MM.1S (cell line): ENCODE data around the gene AP1AR.

Experiments used
- DNase-seq: peaks from one replicate; pipeline ENCODE4 v3.0.0-alpha.2; 2015
- H2AFZ ChIP-seq: fragments of 300-600 bp; sonication (generic); 2 replicates; pipeline ENCODE4 v1.6.0; 2016; ENCODE audit warnings: antibody characterized with exemption, low read length
- H3F3A ChIP-seq: fragments of 300-600 bp; sonication (generic); 2 replicates; pipeline ENCODE4 v1.6.1; 2016; ENCODE audit warnings: mild to moderate bottlenecking, antibody characterized with exemption, low read length, moderate library complexity, mixed read lengths; ENCODE audit not compliant: insufficient read depth
- H3K27ac ChIP-seq: fragments of 300-600 bp; sonication (generic); 2 replicates; pipeline ENCODE4 v1.5.1; 2016; ENCODE audit warnings: mild to moderate bottlenecking, low read length
- H3K27me3 ChIP-seq: fragments of 300-600 bp; sonication (generic); replicated peaks from 2 replicates; pipeline ENCODE4 v1.6.0; 2016; ENCODE audit warnings: low read length; ENCODE audit not compliant: insufficient read depth
- H3K36me3 ChIP-seq: fragments of 300-600 bp; sonication (generic); replicated peaks from 2 replicates; pipeline ENCODE4 v1.6.1; 2016; ENCODE audit warnings: mild to moderate bottlenecking, low read length, mixed read lengths; ENCODE audit not compliant: insufficient read depth
- H3K4me1 ChIP-seq: fragments of 300-600 bp; sonication (generic); 2 replicates; pipeline ENCODE4 v1.6.1; 2016; ENCODE audit warnings: low read length, mixed read lengths
- H3K4me2 ChIP-seq: fragments of 300-600 bp; sonication (generic); 2 replicates; pipeline ENCODE4 v1.6.0; 2016; ENCODE audit warnings: low read depth, low read length
- H3K4me3 ChIP-seq: fragments of 300-600 bp; sonication (generic); 2 replicates; pipeline ENCODE4 v1.5.1; 2016; ENCODE audit warnings: low read length, mixed read lengths
- H3K79me2 ChIP-seq: fragments of 300-600 bp; sonication (generic); 2 replicates; pipeline ENCODE4 v1.6.1; 2016; ENCODE audit warnings: mixed run types, low read length, mixed read lengths
- H3K9ac ChIP-seq: fragments of 300-600 bp; sonication (generic); 2 replicates; pipeline ENCODE4 v1.6.1; 2016; ENCODE audit warnings: low read length, mixed read lengths
- H3K9me2 ChIP-seq: fragments of 300-600 bp; sonication (generic); replicated peaks from 2 replicates; pipeline ENCODE4 v1.6.1; 2016; ENCODE audit warnings: mild to moderate bottlenecking, low read length, mixed read lengths; ENCODE audit not compliant: insufficient read depth
- H3K9me3 ChIP-seq: fragments of 300-600 bp; sonication (generic); replicated peaks from 2 replicates; pipeline ENCODE4 v1.6.1; 2016; ENCODE audit warnings: mild to moderate bottlenecking, low read length, mixed read lengths; ENCODE audit not compliant: insufficient read depth
- H4K20me1 ChIP-seq: fragments of 300-600 bp; sonication (generic); 2 replicates; pipeline ENCODE4 v1.6.1; 2016; ENCODE audit warnings: mild to moderate bottlenecking, low read length, moderate library complexity, mixed read lengths; ENCODE audit not compliant: insufficient read depth
- EZH2 ChIP-seq: fragments of 300-600 bp; sonication (generic); optimal IDR thresholded peaks from 2 replicates; pipeline ENCODE3; 2017; ENCODE audit warnings: low read depth, mild to moderate bottlenecking, antibody characterized with exemption, low read length, mixed read lengths
- EZH2phosphoT487 ChIP-seq: fragments of 300-600 bp; sonication (generic); IDR thresholded peaks from 2 replicates; pipeline ENCODE4 v1.6.1; 2018; ENCODE audit warnings: antibody characterized with exemption, low read length
- TF ChIP-seq, protein P1 (sequence below): fragments of 300-600 bp; sonication (generic); IDR thresholded peaks from 2 replicates; pipeline ENCODE4 v1.5.1; 2016; ENCODE audit warnings: antibody characterized with exemption, low read length, mixed read lengths

Gene AP1AR, protein sequence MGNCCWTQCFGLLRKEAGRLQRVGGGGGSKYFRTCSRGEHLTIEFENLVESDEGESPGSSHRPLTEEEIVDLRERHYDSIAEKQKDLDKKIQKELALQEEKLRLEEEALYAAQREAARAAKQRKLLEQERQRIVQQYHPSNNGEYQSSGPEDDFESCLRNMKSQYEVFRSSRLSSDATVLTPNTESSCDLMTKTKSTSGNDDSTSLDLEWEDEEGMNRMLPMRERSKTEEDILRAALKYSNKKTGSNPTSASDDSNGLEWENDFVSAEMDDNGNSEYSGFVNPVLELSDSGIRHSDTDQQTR

DNA sequence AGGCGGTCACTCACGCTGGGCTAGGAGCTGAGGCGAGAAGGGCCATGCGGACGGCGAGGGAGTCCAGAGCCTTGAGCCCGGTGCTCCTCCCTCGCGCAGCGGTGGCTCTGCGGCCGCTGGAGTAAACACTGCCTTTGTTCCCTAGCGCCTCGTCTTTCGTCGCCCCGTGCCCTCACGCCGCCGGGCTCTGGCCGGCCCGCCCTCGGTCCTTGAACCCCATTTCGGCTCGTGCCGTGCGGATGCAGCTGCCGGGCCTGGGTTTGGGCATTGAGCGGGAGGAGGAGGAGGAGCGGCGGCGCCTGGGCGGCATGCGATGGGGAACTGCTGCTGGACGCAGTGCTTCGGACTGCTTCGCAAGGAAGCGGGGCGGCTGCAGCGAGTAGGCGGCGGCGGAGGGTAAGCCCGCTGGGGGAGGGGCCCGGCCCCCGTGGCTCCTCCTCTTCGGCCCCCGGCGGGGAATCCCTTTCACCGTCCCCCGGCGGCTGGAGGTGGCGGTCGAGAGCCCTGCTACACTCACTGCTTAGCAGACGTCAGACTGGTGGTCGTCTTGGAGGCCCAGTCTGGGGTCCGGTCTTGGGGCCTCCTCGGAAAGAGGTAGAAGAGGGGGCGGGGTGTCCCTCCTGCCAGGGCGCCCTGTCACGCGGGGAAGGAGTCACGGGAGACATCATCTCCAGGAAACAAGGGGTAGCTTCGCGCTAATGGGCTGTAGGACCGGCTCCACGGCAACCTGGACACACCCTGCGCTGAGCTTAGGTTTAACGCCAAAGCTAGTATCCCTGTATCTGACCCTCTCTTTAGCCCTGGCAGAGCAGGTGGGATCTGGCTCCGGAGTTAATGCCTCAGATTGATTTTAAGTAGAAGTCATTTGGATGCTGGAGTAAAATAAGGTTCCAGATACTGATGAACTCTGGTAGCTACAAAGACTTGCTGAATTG is at the start of gene AP1AR:
AP1AR (plus strand) TSS at position 9 of the 935 bp plus-strand sequence; CDS start at position 314, 305 bp downstream.
- Histone ChIP-seq H4K20me1 (no peaks in the 10 kb centered on the region), H3K27ac (peak within 1 kb of the TSS; percentile 99), H3K4me2 (peak within 1 kb of the TSS; percentile 98), H3K9me3 (no peaks in the 10 kb centered on the region), H3K27me3 (no peaks in the 10 kb centered on the region), H3K4me3 (peak within 1 kb of the TSS; percentile 88), H3K36me3 (no peaks in the 10 kb centered on the region), H3F3A (peaks cover 9% of the 10 kb centered on the region), H3K79me2 (peaks cover 13% of the 10 kb centered on the region), H3K9ac (peak within 1 kb of the TSS; percentile 85), H2AFZ (peak within 1 kb of the TSS; percentile 96), H3K9me2 (no peaks in the 10 kb centered on the region), H3K4me1 (peaks cover 18% of the 10 kb centered on the region; the same call in 1 of the 2 replicates)
- peak; percentile 85 for DNase-seq
- TF ChIP-seq EZH2phosphoT487 = no peak
- no peak for TF ChIP-seq EZH2
- TF ChIP-seq, protein P1, sequence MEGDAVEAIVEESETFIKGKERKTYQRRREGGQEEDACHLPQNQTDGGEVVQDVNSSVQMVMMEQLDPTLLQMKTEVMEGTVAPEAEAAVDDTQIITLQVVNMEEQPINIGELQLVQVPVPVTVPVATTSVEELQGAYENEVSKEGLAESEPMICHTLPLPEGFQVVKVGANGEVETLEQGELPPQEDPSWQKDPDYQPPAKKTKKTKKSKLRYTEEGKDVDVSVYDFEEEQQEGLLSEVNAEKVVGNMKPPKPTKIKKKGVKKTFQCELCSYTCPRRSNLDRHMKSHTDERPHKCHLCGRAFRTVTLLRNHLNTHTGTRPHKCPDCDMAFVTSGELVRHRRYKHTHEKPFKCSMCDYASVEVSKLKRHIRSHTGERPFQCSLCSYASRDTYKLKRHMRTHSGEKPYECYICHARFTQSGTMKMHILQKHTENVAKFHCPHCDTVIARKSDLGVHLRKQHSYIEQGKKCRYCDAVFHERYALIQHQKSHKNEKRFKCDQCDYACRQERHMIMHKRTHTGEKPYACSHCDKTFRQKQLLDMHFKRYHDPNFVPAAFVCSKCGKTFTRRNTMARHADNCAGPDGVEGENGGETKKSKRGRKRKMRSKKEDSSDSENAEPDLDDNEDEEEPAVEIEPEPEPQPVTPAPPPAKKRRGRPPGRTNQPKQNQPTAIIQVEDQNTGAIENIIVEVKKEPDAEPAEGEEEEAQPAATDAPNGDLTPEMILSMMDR = peak; percentile 42

DNA sequence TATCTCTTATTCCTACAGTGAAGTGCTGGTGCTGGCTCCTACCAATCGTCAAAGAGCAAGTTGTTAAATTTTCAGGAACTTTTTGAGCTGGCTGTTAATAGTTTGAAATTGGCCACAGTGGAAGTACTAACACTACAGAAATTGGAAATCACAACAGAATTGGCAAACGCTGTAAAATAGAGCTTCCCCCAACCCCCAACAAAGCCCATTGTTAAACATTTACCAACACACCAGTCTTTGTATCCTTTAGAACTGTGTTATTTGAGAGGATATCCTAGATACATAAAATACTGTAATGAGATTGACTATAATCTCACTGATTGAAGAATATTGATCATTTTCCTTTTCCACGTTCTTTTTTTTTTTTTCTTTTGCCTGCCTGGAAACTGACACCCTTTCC is 49.0 kb upstream of the AP1AR start:
- H3K4me3 ChIP-seq = no peak overlapping the region
- H3K36me3 ChIP-seq = no peaks in the 10 kb centered on the region
- no peaks in the 10 kb centered on the region for H3K9me3 ChIP-seq
- no peaks in the 10 kb centered on the region for H4K20me1 ChIP-seq
- no peaks in the 10 kb centered on the region for H3F3A ChIP-seq
- no peak overlapping the region for H3K27ac ChIP-seq
- no peaks in the 10 kb centered on the region for H3K9me2 ChIP-seq
- no peaks in the 10 kb centered on the region for H3K4me1 ChIP-seq
- no peak overlapping the region for H3K4me2 ChIP-seq
- H2AFZ ChIP-seq = no peak overlapping the region
- no peak for DNase-seq
- no peaks in the 10 kb centered on the region for H3K79me2 ChIP-seq
- H3K9ac ChIP-seq = no peak overlapping the region
- H3K27me3 ChIP-seq = no peaks in the 10 kb centered on the region
- TF ChIP-seq, protein P1 = no peak
- no peak for TF ChIP-seq EZH2
- TF ChIP-seq EZH2phosphoT487 = no peak

DNA sequence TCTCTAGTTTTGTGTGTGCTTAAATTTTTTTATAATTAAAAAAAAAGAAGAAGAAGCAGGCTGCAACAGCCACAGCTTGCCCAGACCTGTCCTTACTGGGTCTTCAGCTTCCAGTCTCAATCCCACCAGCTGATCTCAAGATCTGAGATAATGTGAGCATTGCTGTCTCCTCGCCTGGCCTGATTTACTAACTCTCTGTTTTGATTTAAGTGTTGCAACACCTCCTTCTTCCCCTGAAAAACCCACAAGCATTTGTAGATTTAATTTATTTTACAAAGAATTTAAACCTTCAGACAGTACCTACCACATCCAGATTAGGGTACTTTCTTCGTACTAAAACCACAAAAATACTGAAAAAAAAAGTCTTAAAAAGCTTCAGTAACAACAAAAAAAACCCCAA is 48.3 kb upstream of the AP1AR start:
- Histone ChIP-seq H3F3A (no peaks in the 10 kb centered on the region), H3K9me3 (no peaks in the 10 kb centered on the region), H4K20me1 (no peaks in the 10 kb centered on the region), H2AFZ (no peak overlapping the region), H3K4me2 (no peak overlapping the region), H3K9ac (no peak overlapping the region), H3K9me2 (no peaks in the 10 kb centered on the region), H3K27ac (no peak overlapping the region), H3K4me1 (no peaks in the 10 kb centered on the region), H3K79me2 (no peaks in the 10 kb centered on the region), H3K36me3 (no peaks in the 10 kb centered on the region), H3K27me3 (no peaks in the 10 kb centered on the region), H3K4me3 (no peak overlapping the region)
- TF ChIP-seq, protein P1 = no peak
- TF ChIP-seq EZH2phosphoT487 (no peak), EZH2 (no peak)
- DNase-seq = no peak
